GM12878 (cell line): ENCODE data around the gene ARRB2. TPM values are rescaled to one million over a fixed set of nuclear protein-coding genes. Genes with fewer than 3 reads are reported as not detected.

Experiments
- ATAC-seq: fragments of 200-7000 bp; cut with Tn5 transposase; 3 replicates; pipeline ENCODE4 v1.9.1; 2020; ENCODE audit warnings: mild to moderate bottlenecking, moderate library complexity
- BruUV-seq: library from RNA; stranded (reverse); fragments of 400-500 nt; replicated peaks from 2 replicates; lab custom pipeline; 2021; lab: Mats Ljungman, UMichigan
- CTCF ChIA-PET: fragments of 300-600 bp; sonication (Branson Sonifier 250); formaldehyde crosslinking; extraction: SDS; loops from one replicate; lab custom pipeline; 2021; ENCODE audit warnings: inconsistent platforms; lab: Yijun Ruan, JAX
- POLR2A ChIA-PET: fragments of 350-600 bp; formaldehyde crosslinking; extraction: SDS; loops from one replicate; lab custom pipeline; 2021; ENCODE audit warnings: inconsistent platforms; lab: Charles Lee
- RAD21 ChIA-PET: fragments of 300-600 bp; sonication (Branson Sonifier 250); formaldehyde crosslinking; loops from one replicate; lab custom pipeline; 2023; ENCODE audit warnings: antibody characterized with exemption; ENCODE audit not compliant: unreplicated experiment; lab: Charles Lee
- SMC1A ChIA-PET: fragments of 300-600 bp; sonication (Branson Sonifier 250); formaldehyde crosslinking; loops from one replicate; lab custom pipeline; 2023; ENCODE audit not compliant: unreplicated experiment, uncharacterized antibody; lab: Charles Lee
- DNase-seq: peaks from one replicate; pipeline ENCODE4 v3.0.0-alpha.2; 2011; ENCODE audit warnings: low read depth, low spot score
- FAIRE-seq: peaks from 3 replicates; lab custom pipeline; 2011; peaks lifted over from hg19 to GRCh38; lab: Jason Lieb, UNC
- H2AFZ ChIP-seq: 2 replicates; pipeline ENCODE4 v1.6.0; 2011; ENCODE audit warnings: low read depth, low read length, control low read depth; ENCODE audit not compliant: control insufficient read depth
- H3K27ac ChIP-seq: 2 replicates; pipeline ENCODE4 v1.5.1; 2011; ENCODE audit warnings: control low read depth; ENCODE audit not compliant: control insufficient read depth, insufficient read depth
- H3K27me3 ChIP-seq, 2 experiments: replicated peaks in 1 of 2; 2 replicates each; pipeline versions ENCODE4 v1.6.0 to v1.6.1; 2011; ENCODE audit warnings: low read length in 1 of 2; ENCODE audit not compliant: control insufficient read depth in 2 of 2, insufficient read depth in 2 of 2
- H3K36me3 ChIP-seq, 2 experiments: 2 replicates each; pipeline ENCODE4 v1.5.1; 2011; ENCODE audit warnings: low read length in 1 of 2; ENCODE audit not compliant: control insufficient read depth in 2 of 2, insufficient read depth in 2 of 2
- H3K4me1 ChIP-seq: 2 replicates; pipeline ENCODE4 v1.6.1; 2011; ENCODE audit warnings: mild to moderate bottlenecking, low read length, moderate library complexity, mixed read lengths; ENCODE audit not compliant: control insufficient read depth, insufficient read depth
- H3K4me2 ChIP-seq: 2 replicates; pipeline ENCODE4 v1.6.0; 2011; ENCODE audit warnings: control low read depth; ENCODE audit not compliant: control insufficient read depth, insufficient read depth
- H3K4me3 ChIP-seq: fragments of 200-600 bp; sonication (generic); 2 replicates; pipeline ENCODE4 v1.5.1; 2016
- H3K79me2 ChIP-seq: 2 replicates; pipeline ENCODE4 v1.6.0; 2011; ENCODE audit warnings: low read length; ENCODE audit not compliant: control insufficient read depth, insufficient read depth
- H3K9ac ChIP-seq: 2 replicates; pipeline ENCODE4 v1.8.0; 2011; ENCODE audit warnings: low read length, control low read depth, mixed read lengths; ENCODE audit not compliant: control insufficient read depth, insufficient read depth
- H3K9me3 ChIP-seq: replicated peaks from 3 replicates; pipeline ENCODE4 v1.5.1; 2011; ENCODE audit warnings: mild to moderate bottlenecking, low read length; ENCODE audit not compliant: control insufficient read depth, insufficient read depth
- H4K20me1 ChIP-seq: 2 replicates; pipeline ENCODE4 v1.6.0; 2011; ENCODE audit not compliant: control insufficient read depth, insufficient read depth
- ASH2L ChIP-seq: fragments of 300-600, 200-600 bp; sonication (generic); IDR thresholded peaks from 2 replicates; pipeline ENCODE4 v1.6.1; 2017; ENCODE audit warnings: low read depth, mild to moderate bottlenecking, borderline replicate concordance
- BRCA1 ChIP-seq: IDR thresholded peaks from 2 replicates; pipeline ENCODE4 v1.6.1; 2011; ENCODE audit warnings: low read depth, low read length, improper control_type of control experiment
- CBFB ChIP-seq: IDR thresholded peaks from 2 replicates; pipeline ENCODE4 v1.6.1; 2016; ENCODE audit warnings: antibody characterized with exemption, low read depth
- EGR1 ChIP-seq, 2 experiments: IDR thresholded peaks; 1 replicate in 1 of 2; 2 replicates in 1 of 2; pipeline ENCODE4 v1.6.1; 2011 to 2012; ENCODE audit warnings: low read depth in 2 of 2, low read length in 2 of 2, borderline replicate concordance in 1 of 2, mild to moderate bottlenecking in 1 of 2, moderate library complexity in 1 of 2
- ETV6 ChIP-seq, 2 experiments: fragments of 450-650 bp in 1 of 2; IDR thresholded peaks in 1 of 2; conservative IDR thresholded peaks in 1 of 2; 2 replicates each; pipeline ENCODE4 v1.6.1; 2014; ENCODE audit warnings: antibody characterized with exemption in 1 of 2, borderline replicate concordance in 1 of 2, low read depth in 1 of 2, mild to moderate bottlenecking in 1 of 2, moderate library complexity in 1 of 2
- HDGF ChIP-seq: fragments of 450-650 bp; IDR thresholded peaks from 2 replicates; pipeline ENCODE4 v1.6.1; 2016; ENCODE audit warnings: antibody characterized with exemption
- LARP7 ChIP-seq: fragments of 450-650 bp; IDR thresholded peaks from 2 replicates; pipeline ENCODE4 v1.6.1; 2017; ENCODE audit warnings: mild to moderate bottlenecking
- MXI1 ChIP-seq: fragments of 150-350 bp; IDR thresholded peaks from 2 replicates; pipeline ENCODE4 v1.6.1; 2011; ENCODE audit warnings: low read depth, mild to moderate bottlenecking, inconsistent platforms, low read length, improper control_type of control experiment
- NFYA ChIP-seq: IDR thresholded peaks from 2 replicates; pipeline ENCODE4 v1.6.1; 2011; ENCODE audit warnings: low read depth, mild to moderate bottlenecking, low read length, improper control_type of control experiment, borderline replicate concordance
- STAT3 ChIP-seq: IDR thresholded peaks from 2 replicates; pipeline ENCODE4 v1.6.1; 2011; ENCODE audit warnings: low read depth, low read length, improper control_type of control experiment
- WRNIP1 ChIP-seq: IDR thresholded peaks from 2 replicates; pipeline ENCODE4 v1.6.1; 2011; ENCODE audit warnings: low read depth, low read length, improper control_type of control experiment, borderline replicate concordance
- ZNF384 ChIP-seq: IDR thresholded peaks from 2 replicates; pipeline ENCODE4 v1.6.1; 2012; ENCODE audit warnings: low read depth, mild to moderate bottlenecking, low read length, improper control_type of control experiment, borderline replicate concordance
- ZZZ3 ChIP-seq: IDR thresholded peaks from 2 replicates; pipeline ENCODE4 v1.6.1; 2011; ENCODE audit warnings: low read depth; ENCODE audit not compliant: control insufficient read depth, insufficient read length
- WGBS: methylation state at CpG from one replicate; pipeline ENCODE4 v1.1.6; 2016; ENCODE audit warnings: low lambda C conversion rate; ENCODE audit not compliant: insufficient replicate concordance, insufficient coverage; ENCODE audit errors: missing lambda C conversion rate; 5-methylcytosine and 5-hydroxymethylcytosine counted together
- in situ Hi-C: fragments of 300-500 bp; cut with MboI; formaldehyde crosslinking; loops from 9 replicates; pipeline ENCODE4 v1.14.3; 2018; ENCODE audit warnings: mixed read lengths
- intact Hi-C: fragments of 100-400 bp; cut with micrococcal nuclease; formaldehyde crosslinking; loops from one replicate; pipeline ENCODE4 v1.14.2; 2022; ENCODE audit not compliant: unreplicated experiment
- polyA plus RNA-seq, 11 experiments: library from polyadenylated mRNA; depleted of rRNA in 4 of 11; unstranded in 6 of 11; stranded (reverse) in 5 of 11; fragments of >200 nt; fragmentation: Nextera tagmentation in 4 of 11; fragmentation: Illumina TruSeq in 1 of 11; extraction: Ambion mirVana in 4 of 11; extraction: Trizol in 1 of 11; gene quantifications; 1 replicate in 1 of 11; 2 replicates in 10 of 11; pipeline versions ENCODE4 v1.2.1 to v1.2.3, GENCODE V29; 2011 to 2016; ENCODE audit warnings: inconsistent platforms in 2 of 11, missing spikeins in 2 of 11, low read depth in 1 of 11
- total RNA-seq, 4 experiments: library from RNA; depleted of rRNA in 3 of 4; stranded (reverse); fragments of >200 nt in 3 of 4; fragmentation: Illumina TruSeq in 1 of 4; extraction: Trizol in 1 of 4; gene quantifications; 2 replicates each; pipeline versions ENCODE4 v1.2.1 to v1.2.3, GENCODE V29; 2013 to 2021
- TF ChIP-seq, protein P1 (sequence below): IDR thresholded peaks from 2 replicates; pipeline ENCODE4 v1.6.1; 2011; ENCODE audit warnings: low read depth, low read length, improper control_type of control experiment, borderline replicate concordance
- TF ChIP-seq, protein P2 (sequence below): fragments of 450-650 bp; IDR thresholded peaks from 2 replicates; pipeline ENCODE4 v1.6.1; 2017; ENCODE audit warnings: low read depth, mild to moderate bottlenecking, moderate library complexity

ARRB2 gene
- total and polyA plus RNA-seq, 10 of the 15 experiments (the other 5 are each of a cell fraction or from before 2014, with no cell fraction given), result 6.5 to 75.2 (median 43.1) TPM

DNA sequence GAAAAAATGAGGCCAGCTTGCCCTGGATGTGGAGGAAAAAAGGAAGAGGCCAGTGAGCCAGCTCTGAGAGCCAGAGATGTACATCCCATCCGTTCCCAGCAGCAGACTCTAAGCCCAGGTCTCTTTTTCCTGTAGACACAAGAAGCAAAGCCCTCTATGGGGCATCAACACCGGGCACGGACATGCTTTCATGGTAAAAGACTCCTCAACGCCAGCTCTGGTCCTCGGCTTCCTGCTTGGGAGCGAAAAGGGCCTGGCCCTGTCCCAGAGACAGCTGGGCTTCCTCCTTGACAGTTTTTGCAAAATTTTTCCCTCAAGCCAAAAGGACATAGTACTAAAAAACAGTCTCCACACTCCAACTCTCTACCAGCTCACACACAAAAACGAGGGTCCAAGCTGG, 33.6 kb upstream of the ARRB2 start:
- ATAC-seq (no peak), DNase-seq (no peak), FAIRE-seq (no peak)
- Histone ChIP-seq H2AFZ (no peak overlapping the region), H3K9ac (no peak overlapping the region), H3K4me2 (no peak overlapping the region), H3K4me1 (no peaks in the 10 kb centered on the region), H3K36me3 (peaks cover 29 to 45% of the 10 kb centered on the region in 2 experiments), H3K9me3 (no peaks in the 10 kb centered on the region), H3K27ac (no peak overlapping the region), H4K20me1 (no peaks in the 10 kb centered on the region), H3K79me2 (no peaks in the 10 kb centered on the region), H3K4me3 (no peak overlapping the region), H3K27me3 (no peaks in the 10 kb centered on the region)
- intact Hi-C loops (no loop called here), in situ Hi-C loops (no loop called here)
- RAD21 ChIA-PET, result no interaction called here
- 82% methylated on average over 7 of the region's 7 CpGs for WGBS
- POLR2A ChIA-PET, result interaction anchor here (0.6 kb wide), 1 partner anchor 465 kb away, joined by 4 read pairs; no protein-coding TSS in a partner anchor
- BruUV-seq, result no TSS peak
- CTCF ChIA-PET, result no interaction called here
- TF ChIP-seq BRCA1 (no peak), MXI1 (no peak), ETV6 (conservative IDR thresholded peaks at IDR 0.05 in 1 of 2, IDR thresholded peaks at IDR 0.05 in 1 of 2; ENCODE audit: borderline replicate concordance in 1 of 2, low read depth in 1 of 2) (no peak), NFYA (no peak), WRNIP1 (no peak), STAT3 (no peak), LARP7 (no peak), ZNF384 (no peak), CBFB (no peak), ASH2L (no peak), EGR1 (IDR thresholded peaks at IDR 0.05; ENCODE audit: borderline replicate concordance in 1 of 2, low read depth in 2 of 2, low read length in 2 of 2) (no peak), ZZZ3 (no peak), HDGF (no peak)
- TF ChIP-seq, protein P1, sequence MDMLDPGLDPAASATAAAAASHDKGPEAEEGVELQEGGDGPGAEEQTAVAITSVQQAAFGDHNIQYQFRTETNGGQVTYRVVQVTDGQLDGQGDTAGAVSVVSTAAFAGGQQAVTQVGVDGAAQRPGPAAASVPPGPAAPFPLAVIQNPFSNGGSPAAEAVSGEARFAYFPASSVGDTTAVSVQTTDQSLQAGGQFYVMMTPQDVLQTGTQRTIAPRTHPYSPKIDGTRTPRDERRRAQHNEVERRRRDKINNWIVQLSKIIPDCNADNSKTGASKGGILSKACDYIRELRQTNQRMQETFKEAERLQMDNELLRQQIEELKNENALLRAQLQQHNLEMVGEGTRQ, result no peak
- TF ChIP-seq, protein P2, sequence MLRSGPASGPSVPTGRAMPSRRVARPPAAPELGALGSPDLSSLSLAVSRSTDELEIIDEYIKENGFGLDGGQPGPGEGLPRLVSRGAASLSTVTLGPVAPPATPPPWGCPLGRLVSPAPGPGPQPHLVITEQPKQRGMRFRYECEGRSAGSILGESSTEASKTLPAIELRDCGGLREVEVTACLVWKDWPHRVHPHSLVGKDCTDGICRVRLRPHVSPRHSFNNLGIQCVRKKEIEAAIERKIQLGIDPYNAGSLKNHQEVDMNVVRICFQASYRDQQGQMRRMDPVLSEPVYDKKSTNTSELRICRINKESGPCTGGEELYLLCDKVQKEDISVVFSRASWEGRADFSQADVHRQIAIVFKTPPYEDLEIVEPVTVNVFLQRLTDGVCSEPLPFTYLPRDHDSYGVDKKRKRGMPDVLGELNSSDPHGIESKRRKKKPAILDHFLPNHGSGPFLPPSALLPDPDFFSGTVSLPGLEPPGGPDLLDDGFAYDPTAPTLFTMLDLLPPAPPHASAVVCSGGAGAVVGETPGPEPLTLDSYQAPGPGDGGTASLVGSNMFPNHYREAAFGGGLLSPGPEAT, result no peak
- SMC1A ChIA-PET, result interaction anchor here (1.0 kb wide), 1 partner anchor 15 kb away, joined by 3 read pairs; no protein-coding TSS in a partner anchor
